Measurements from ENCODE around the gene LAX1.
"Not testable (repeated sequence)": the region's sequence is repeated elsewhere in the genome, so short reads cannot be mapped to it uniquely, and the experiment has no call there.

Gene LAX1

GRCh38 chr1:203765029-203765837 lies at the start of gene LAX1:
TSS of gene LAX1 (plus strand) at chr1:203765183. CDS start at chr1:203765566, 383 bp downstream.
- DNase-seq = no peak

- DNase-seq = no peak
These were observed 47.9 kb upstream of the LAX1 start for GRCh38 chr1:203717120-203717519.

GRCh38 chr1:203720242-203720641 lies 44.7 kb upstream of the LAX1 start:
- DNase-seq = no peak

GRCh38 chr1:203722909-203723308 lies 42.1 kb upstream of the LAX1 start:
- no peak for DNase-seq

GRCh38 chr1:203726417-203726867 lies 38.5 kb upstream of the LAX1 start:
- peak; percentile 96 for DNase-seq

- DNase-seq = peak; percentile 24
These were observed 31.7 kb upstream of the LAX1 start for GRCh38 chr1:203733009-203733863.

GRCh38 chr1:203742436-203742835 lies 22.5 kb upstream of the LAX1 start:
- no peak for DNase-seq

- DNase-seq = no peak
These were observed 21.9 kb upstream of the LAX1 start for GRCh38 chr1:203743091-203743571.

- DNase-seq = no peak
These were observed 20.7 kb upstream of the LAX1 start for GRCh38 chr1:203744075-203744972.

- DNase-seq = no peak
These were observed 18.7 kb upstream of the LAX1 start for GRCh38 chr1:203746281-203746680.

- no peak for DNase-seq
These were observed 13.9 kb upstream of the LAX1 start for GRCh38 chr1:203751051-203751450.

GRCh38 chr1:203751618-203752361 lies 13.2 kb upstream of the LAX1 start:
- not testable (repeated sequence) for DNase-seq

GRCh38 chr1:203754455-203754864 lies 10.5 kb upstream of the LAX1 start:
- no peak for DNase-seq

- DNase-seq = no peak
These were observed 8.9 kb upstream of the LAX1 start for GRCh38 chr1:203756036-203756435.

GRCh38 chr1:203758749-203759148 lies 6.2 kb upstream of the LAX1 start:
- not testable (repeated sequence) for DNase-seq

- DNase-seq = no peak
These were observed 4.5 kb upstream of the LAX1 start for GRCh38 chr1:203760506-203760905.

- not testable (repeated sequence) for DNase-seq
These were observed 3.0 kb upstream of the LAX1 start for GRCh38 chr1:203761958-203762357.

GRCh38 chr1:203763505-203763904 lies 1.5 kb upstream of the LAX1 start:
- no peak for DNase-seq

- DNase-seq = no peak
These were observed 616 bp upstream of the LAX1 start for GRCh38 chr1:203764105-203765028.

- no peak for DNase-seq
These were observed 3.3 kb downstream of the LAX1 start for GRCh38 chr1:203768256-203768655.
